Limb (tissue), 2 donors: ENCODE measurements around the gene IQGAP1.

ENCODE experiments used
- DNase-seq, 2 donors: peaks; one replicate each; pipeline ENCODE4 v3.0.0-alpha.2; 2016; ENCODE audit errors: extremely low spot score in 2 of 2

Gene IQGAP1

GRCh38 chr15:90365414-90366055, 22.5 kb upstream of the IQGAP1 start:
- DNase-seq = no peak

- no peak for DNase-seq
Observed at GRCh38 chr15:90367576-90367975, 20.5 kb upstream of the IQGAP1 start.

- DNase-seq = no peak
Observed at GRCh38 chr15:90375071-90375470, 13.0 kb upstream of the IQGAP1 start.

- DNase-seq = no peak
Observed at GRCh38 chr15:90376789-90377188, 11.3 kb upstream of the IQGAP1 start.

GRCh38 chr15:90379263-90379662, 8.8 kb upstream of the IQGAP1 start:
- no peak for DNase-seq

GRCh38 chr15:90381515-90381914, 6.5 kb upstream of the IQGAP1 start:
- DNase-seq = no peak

GRCh38 chr15:90382320-90382719, 5.7 kb upstream of the IQGAP1 start:
- DNase-seq = no peak

- DNase-seq = no peak
Observed at GRCh38 chr15:90386221-90386620, 1.8 kb upstream of the IQGAP1 start.

- DNase-seq = peak in 1 of 2 donors; percentile 77
Observed at GRCh38 chr15:90388462-90389380, 679 bp downstream of the IQGAP1 start.

- no peak for DNase-seq
Observed at GRCh38 chr15:90389513-90389912, 1.5 kb downstream of the IQGAP1 start.

- DNase-seq = no peak
Observed at GRCh38 chr15:90393040-90393439, 5.0 kb downstream of the IQGAP1 start.

- DNase-seq = no peak
Observed at GRCh38 chr15:90394074-90394473, 6.0 kb downstream of the IQGAP1 start.

- DNase-seq = no peak
Observed at GRCh38 chr15:90394748-90395442, 6.9 kb downstream of the IQGAP1 start.

GRCh38 chr15:90396321-90396720, 8.3 kb downstream of the IQGAP1 start:
- DNase-seq = no peak

GRCh38 chr15:90400005-90400758, 12.1 kb downstream of the IQGAP1 start:
- DNase-seq = no peak

- peak in 1 of 2 donors; percentile 91 for DNase-seq
Observed at GRCh38 chr15:90400759-90401314, 12.8 kb downstream of the IQGAP1 start.

- no peak for DNase-seq
Observed at GRCh38 chr15:90401495-90401894, 13.5 kb downstream of the IQGAP1 start.

- peak; percentile 50 to 80 for DNase-seq
Observed at GRCh38 chr15:90402223-90402622, 14.2 kb downstream of the IQGAP1 start.

- DNase-seq = no peak
Observed at GRCh38 chr15:90402767-90403166, 14.7 kb downstream of the IQGAP1 start.

- DNase-seq = no peak
Observed at GRCh38 chr15:90405055-90405607, 17.1 kb downstream of the IQGAP1 start.

- no peak for DNase-seq
Observed at GRCh38 chr15:90407336-90407735, 19.3 kb downstream of the IQGAP1 start.
